VCaP (cell line): Measurements from ENCODE around the gene HNRNPA1.

Experiments used
- H3K27ac ChIP-seq: fragments of 450-650 bp; 2 replicates; pipeline ENCODE4 v1.5.1; 2017
- CTCF ChIP-seq: fragments of 450-650 bp; conservative IDR thresholded peaks from 2 replicates; pipeline ENCODE4 v1.5.1; 2017; ENCODE audit warnings: mild to moderate bottlenecking, moderate library complexity

Gene HNRNPA1

GRCh38 chr12:54277823-54278276 lies 2.7 kb upstream of the HNRNPA1 start:
- H3K27ac ChIP-seq = peak overlapping the region; percentile 98
- TF ChIP-seq CTCF = no peak

GRCh38 chr12:54279227-54279631 lies 1.3 kb upstream of the HNRNPA1 start:
- peak overlapping the region; percentile 98 for H3K27ac ChIP-seq
- TF ChIP-seq CTCF = no peak

- peak within 1 kb of the TSS; percentile 98 for H3K27ac ChIP-seq
- no peak for TF ChIP-seq CTCF
Observed at GRCh38 chr12:54279632-54280467, 676 bp upstream of the HNRNPA1 start, which contains the start of gene CBX5. Gene CBX5, minus strand, starts transcription at chr12:54280122. Its CDS starts 22,472 bp downstream, at chr12:54257650.

GRCh38 chr12:54281261-54281638 lies 724 bp downstream of the HNRNPA1 start:
- H3K27ac ChIP-seq = peak overlapping the region; percentile 98

- H3K27ac ChIP-seq = peak overlapping the region; percentile 98
Observed at GRCh38 chr12:54281694-54282093, 1.2 kb downstream of the HNRNPA1 start.

- peak overlapping the region; percentile 98 for H3K27ac ChIP-seq
- TF ChIP-seq CTCF = no peak
Observed at GRCh38 chr12:54282949-54283593, 2.5 kb downstream of the HNRNPA1 start.

- peak overlapping the region; percentile 98 for H3K27ac ChIP-seq
Observed at GRCh38 chr12:54284070-54284780, 3.7 kb downstream of the HNRNPA1 start.

GRCh38 chr12:54285150-54286041 lies 4.9 kb downstream of the HNRNPA1 start:
- H3K27ac ChIP-seq = peak overlapping the region; percentile 27; the same call in 1 of the 2 replicates
- peak; percentile 35 for TF ChIP-seq CTCF
